Kidney tubule cell (primary cell): ENCODE results near the gene C2CD4B.
A peak's percentile ranks its signal among the peaks of the same experiment; 100 is the strongest.

ENCODE experiments used
- DNase-seq: peaks from one replicate; pipeline ENCODE4 v3.0.0-alpha.2; 2018; ENCODE audit warnings: low spot score

C2CD4B gene

DNA sequence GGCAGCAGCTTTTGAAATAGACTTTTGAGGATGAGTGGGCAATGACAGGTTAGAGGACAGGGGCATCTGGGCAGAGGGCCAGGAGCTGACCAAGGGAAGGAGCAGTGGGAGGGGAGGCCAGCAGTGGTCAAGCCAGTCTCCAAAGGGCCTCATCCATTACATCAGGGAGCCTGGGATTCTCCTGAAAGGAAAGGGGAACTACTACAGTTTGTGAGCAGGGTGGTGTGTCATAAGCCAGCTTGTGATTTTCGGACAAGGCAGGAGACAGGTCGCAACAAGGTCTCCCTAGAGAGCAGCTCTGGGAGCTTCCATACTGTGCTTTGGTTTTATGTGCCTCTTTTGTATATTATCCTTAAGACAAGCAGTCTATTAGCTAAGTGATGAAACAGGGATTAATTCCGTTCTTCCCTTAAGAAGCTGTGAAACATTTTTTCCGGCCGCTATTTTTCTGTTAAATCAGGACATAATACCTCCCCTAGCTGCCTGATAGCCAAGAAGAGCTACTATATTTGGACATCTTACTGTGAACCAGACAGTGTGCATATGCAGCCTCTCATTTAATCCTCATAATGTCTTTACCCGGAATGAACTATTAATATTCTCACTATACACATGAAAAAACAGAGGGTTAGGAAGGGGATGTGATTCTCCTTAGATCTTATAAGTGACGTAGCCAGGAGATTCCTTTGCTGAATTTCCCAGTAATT is 46.4 kb downstream of the C2CD4B start:
- DNase-seq, result peak; percentile 70

DNA sequence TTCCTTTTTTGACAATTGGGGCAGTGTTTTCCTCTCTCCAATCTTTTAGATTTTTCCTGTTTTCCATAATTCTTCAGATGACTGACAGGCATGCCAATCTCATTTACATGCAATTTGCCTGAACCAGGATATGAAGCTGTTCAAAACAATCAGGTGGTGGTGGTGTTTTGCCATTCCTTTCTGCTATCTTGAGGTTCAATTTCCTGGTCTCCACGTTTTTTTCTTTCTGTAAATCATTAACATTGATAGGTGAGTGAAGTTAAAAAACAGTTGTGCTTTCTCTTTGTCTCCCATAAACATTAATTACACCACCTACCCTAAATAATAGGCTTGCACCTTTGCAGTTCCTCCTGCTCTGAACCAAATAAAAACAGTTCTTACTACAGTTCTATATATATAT is 49.2 kb downstream of the C2CD4B start:
- peak; percentile 82 for DNase-seq
